T-helper 9 cell (primary cell): ENCODE measurements around the gene STAMBPL1.

Experiments
- DNase-seq: peaks from one replicate; pipeline ENCODE4 v3.0.0-alpha.2; 2020

The STAMBPL1 gene

GRCh38 chr10:88954458-88955083, 74.5 kb downstream of the STAMBPL1 start:
- no peak for DNase-seq

DNA sequence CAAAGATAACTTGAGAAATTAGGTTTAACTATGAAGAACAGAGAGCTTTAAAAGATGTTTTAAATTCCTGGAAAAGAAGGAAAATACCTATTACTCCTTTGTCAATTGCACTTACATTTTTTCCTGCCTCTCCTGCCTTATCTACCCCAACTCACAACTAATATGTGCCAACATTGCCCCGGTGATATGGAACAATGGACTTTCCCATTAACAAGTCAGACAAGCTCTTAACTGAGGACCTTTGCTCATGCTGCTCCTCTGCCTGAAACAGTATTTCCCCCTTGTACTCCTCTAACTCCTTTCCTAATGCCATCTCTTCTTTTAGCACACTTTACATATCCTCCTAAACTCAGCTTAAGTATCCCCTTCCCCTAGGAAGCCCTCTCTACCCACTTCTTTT, 77.3 kb downstream of the STAMBPL1 start:
- DNase-seq, result no peak

- no peak for DNase-seq
Measured at GRCh38 chr10:88958721-88959120, 78.7 kb downstream of the STAMBPL1 start.

DNA sequence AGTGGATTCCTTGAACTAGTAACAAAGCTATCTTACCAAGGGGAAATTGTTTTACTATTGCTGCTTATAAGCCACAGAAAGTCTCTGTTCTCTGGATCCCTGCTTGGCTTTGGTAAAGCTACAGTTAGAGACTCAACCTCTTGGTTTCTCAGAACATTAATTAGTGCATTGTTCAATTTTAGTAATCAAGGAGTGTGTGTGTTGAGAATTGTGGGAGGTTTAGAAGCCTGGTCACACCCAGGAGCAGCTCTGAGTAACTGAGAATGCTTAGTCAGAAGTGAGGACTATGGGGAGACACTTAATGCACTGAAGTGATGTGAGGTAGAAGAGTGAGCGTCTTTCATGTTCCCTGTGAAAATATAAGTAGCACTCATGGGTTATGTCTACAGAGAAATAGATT, 80.8 kb downstream of the STAMBPL1 start:
- no peak for DNase-seq

- no peak for DNase-seq
Measured at GRCh38 chr10:88961266-88961665, 81.2 kb downstream of the STAMBPL1 start.

DNA sequence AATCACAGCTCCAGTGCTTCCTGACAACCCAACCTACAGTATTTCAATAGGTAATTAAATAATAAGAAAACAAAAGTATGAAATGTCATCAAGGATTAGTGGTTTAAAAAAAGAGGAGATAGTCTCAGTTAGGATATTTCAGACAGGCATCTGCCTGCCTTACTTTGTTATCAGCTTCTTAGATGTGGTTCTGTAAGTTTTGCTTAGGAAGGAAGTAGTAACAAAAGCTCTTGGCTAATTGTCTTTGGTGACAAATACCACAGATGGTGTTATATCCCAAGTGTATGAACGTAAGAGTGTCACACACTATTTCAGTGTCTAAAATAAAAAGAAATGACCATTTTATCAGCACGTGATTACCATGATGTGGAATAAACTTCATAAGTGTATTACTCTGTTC, 82.3 kb downstream of the STAMBPL1 start:
- DNase-seq, result no peak

- no peak for DNase-seq
Measured at GRCh38 chr10:88963318-88963717, 83.3 kb downstream of the STAMBPL1 start.

- DNase-seq, result no peak
Measured at GRCh38 chr10:88964360-88964759, 84.3 kb downstream of the STAMBPL1 start.

- no peak for DNase-seq
Measured at GRCh38 chr10:88964869-88965415, 84.9 kb downstream of the STAMBPL1 start.

- no peak for DNase-seq
Measured at GRCh38 chr10:88966797-88967196, 86.8 kb downstream of the STAMBPL1 start.

- no peak for DNase-seq
Measured at GRCh38 chr10:88968391-88968790, 88.3 kb downstream of the STAMBPL1 start.

GRCh38 chr10:88971221-88972061, 91.4 kb downstream of the STAMBPL1 start:
- DNase-seq, result no peak
